Muscle layer of colon (tissue), 2 donors: ENCODE results near the gene ZNF710.

ENCODE experiments used
- H3K27ac ChIP-seq: one replicate; pipeline ENCODE4 v1.7.0; 2013; ENCODE audit warnings: low read depth, mild to moderate bottlenecking, low read length, moderate library complexity
- H3K27me3 ChIP-seq, 2 donors: one replicate each; pipeline ENCODE4 v1.7.0; 2013; ENCODE audit warnings: low read length in 2 of 2, mild to moderate bottlenecking in 2 of 2; ENCODE audit not compliant: insufficient read depth in 2 of 2, control insufficient read depth in 1 of 2
- H3K36me3 ChIP-seq: one replicate; pipeline ENCODE4 v1.7.0; 2013; ENCODE audit warnings: mild to moderate bottlenecking, low read length; ENCODE audit not compliant: insufficient read depth
- H3K4me1 ChIP-seq: one replicate; pipeline ENCODE4 v1.7.0; 2013; ENCODE audit warnings: mild to moderate bottlenecking, low read length; ENCODE audit not compliant: insufficient read depth
- H3K4me3 ChIP-seq, 2 donors: one replicate each; pipeline ENCODE4 v1.7.0; 2013; ENCODE audit warnings: low read length in 2 of 2, low read depth in 1 of 2, mild to moderate bottlenecking in 1 of 2, moderate library complexity in 1 of 2
- H3K9ac ChIP-seq: one replicate; pipeline ENCODE4 v1.7.0; 2013; ENCODE audit warnings: low read length
- H3K9me3 ChIP-seq: one replicate; pipeline ENCODE4 v1.7.0; 2013; ENCODE audit warnings: mild to moderate bottlenecking, low read length
- donor health status: abdominal sarcoma.
- donor health status: Adenocarcinoma of cecum.

ZNF710 gene

DNA sequence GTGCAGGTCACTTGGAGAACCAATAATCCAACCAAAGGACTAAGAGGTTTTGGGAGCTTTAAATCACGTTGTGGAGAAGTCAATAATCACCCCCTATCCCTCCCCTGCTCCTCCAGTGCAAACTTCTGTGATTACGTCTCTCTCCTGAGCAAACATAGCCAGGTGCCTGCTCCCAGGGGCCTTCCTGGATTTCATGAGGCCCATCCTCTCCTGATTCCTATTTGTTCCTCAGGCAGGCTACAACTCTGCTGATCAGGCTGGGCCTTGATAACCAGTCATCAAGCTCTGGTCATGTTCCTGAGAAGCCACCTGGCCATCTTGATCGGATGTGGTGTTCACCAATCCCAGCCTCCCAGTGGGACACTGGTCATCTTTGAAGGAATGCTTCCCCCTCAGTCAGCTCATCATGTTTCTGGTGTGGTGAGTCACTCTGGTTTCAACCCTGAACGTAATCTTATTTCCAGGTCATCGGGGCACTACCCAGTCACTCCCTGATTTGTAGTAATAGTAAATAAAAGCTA, 2.9 kb upstream of the ZNF710 start:
- H3K4me1 ChIP-seq, result peaks cover 7% of the 10 kb centered on the region
- no peak overlapping the region for H3K9ac ChIP-seq
- no peaks in the 10 kb centered on the region for H3K27me3 ChIP-seq
- H3K36me3 ChIP-seq, result no peaks in the 10 kb centered on the region
- H3K27ac ChIP-seq, result no peak overlapping the region
- no peak overlapping the region for H3K4me3 ChIP-seq
- H3K9me3 ChIP-seq, result no peaks in the 10 kb centered on the region

DNA sequence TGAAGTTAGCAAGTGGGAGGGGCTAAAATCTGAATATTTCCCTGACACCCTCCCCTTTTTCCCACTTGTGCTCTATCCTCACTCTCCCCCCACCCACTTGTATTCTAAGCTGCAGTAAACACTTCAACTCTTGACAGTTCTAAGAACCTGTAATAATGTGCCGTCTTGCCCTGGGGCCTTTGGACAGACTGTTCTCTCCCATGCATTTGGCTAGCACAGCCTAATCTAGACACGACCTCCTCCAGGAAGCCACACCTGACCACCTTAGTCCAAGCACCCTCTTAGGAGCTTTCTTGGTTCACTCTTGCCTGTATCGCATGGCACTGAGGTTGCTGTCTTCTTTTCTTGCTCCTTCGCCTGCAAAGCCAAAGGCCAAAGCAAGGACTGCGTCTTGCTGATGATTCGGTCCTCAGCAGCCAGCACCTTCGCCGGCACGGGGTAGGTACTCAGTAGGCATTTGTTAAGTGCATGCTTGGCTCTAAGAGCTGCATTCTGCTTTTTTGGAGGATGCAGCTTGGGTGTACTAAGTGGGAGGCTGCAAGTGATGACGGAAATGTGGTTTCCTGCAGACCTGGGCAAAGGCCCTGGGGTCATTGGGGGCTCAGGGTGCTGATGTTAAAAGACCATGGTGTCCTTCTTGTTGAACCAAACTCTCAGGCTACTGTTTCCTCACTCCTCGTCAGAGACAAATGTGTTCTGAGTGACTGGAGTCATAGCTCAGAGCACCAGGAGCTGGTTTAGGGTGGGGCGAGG, 2.0 kb upstream of the ZNF710 start:
- Histone ChIP-seq H3K36me3 (no peaks in the 10 kb centered on the region), H3K9me3 (no peaks in the 10 kb centered on the region), H3K4me3 (no peak overlapping the region), H3K27me3 (no peaks in the 10 kb centered on the region), H3K27ac (no peak overlapping the region), H3K4me1 (peaks cover 16% of the 10 kb centered on the region), H3K9ac (no peak overlapping the region)

GRCh38 chr15:89999676-90000185, 1.4 kb upstream of the ZNF710 start:
- Histone ChIP-seq H3K4me1 (peaks cover 22% of the 10 kb centered on the region), H3K9me3 (no peaks in the 10 kb centered on the region), H3K36me3 (no peaks in the 10 kb centered on the region), H3K27ac (no peak overlapping the region), H3K27me3 (no peaks in the 10 kb centered on the region), H3K9ac (no peak overlapping the region), H3K4me3 (no peak overlapping the region)

DNA sequence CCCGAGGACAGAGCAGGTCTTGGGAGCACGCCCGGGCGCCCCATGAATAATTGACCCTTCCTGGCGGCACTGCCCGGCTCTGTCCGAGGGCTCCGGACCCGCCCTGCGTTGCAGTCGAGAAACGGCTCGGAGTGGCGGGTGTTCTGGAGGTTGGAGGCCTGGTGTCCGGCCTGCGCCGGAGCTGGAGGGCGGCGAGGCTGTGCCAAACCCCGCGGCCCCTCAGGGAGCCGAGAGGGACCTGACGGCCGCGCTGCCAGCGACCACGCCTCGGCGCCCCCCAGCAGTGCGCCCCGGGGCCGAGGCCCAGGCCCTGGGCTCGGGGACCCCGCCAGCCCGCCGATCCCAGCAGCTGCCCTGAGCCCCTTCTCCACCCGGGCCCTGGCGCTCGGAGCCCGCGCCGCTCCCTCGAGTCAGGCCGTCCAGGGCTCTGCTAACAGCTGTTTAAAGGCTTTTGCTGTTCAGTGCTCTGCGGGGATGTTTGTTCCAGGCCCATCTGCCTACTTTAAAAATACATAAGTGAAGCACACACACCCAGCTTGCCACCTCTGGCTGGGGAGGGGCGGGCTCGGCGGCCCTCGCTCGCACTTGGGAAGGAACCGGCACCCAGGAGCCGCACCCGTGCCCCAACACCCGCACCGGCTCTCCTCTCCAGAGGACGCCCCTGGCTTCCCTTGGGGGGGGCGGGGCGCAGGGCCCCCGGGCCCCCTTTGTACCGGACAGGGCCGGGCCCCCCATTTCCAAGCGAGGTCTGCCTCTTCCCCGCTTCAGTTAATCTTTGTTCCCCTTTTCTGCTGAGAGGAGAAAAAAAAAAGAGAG, 730 bp upstream of the ZNF710 start:
- H3K9ac ChIP-seq, result peak overlapping the region; percentile 77
- peak overlapping the region; percentile 89 for H3K27ac ChIP-seq
- H3K4me1 ChIP-seq, result peaks cover 29% of the 10 kb centered on the region
- no peaks in the 10 kb centered on the region for H3K27me3 ChIP-seq
- H3K9me3 ChIP-seq, result no peaks in the 10 kb centered on the region
- H3K4me3 ChIP-seq, result peak overlapping the region; percentile 65 to 75
- no peaks in the 10 kb centered on the region for H3K36me3 ChIP-seq

GRCh38 chr15:90001683-90002427, 731 bp downstream of the ZNF710 start:
- Histone ChIP-seq H3K9ac (no peak overlapping the region), H3K4me3 (peak overlapping the region; percentile 57 to 82), H3K4me1 (peaks cover 43% of the 10 kb centered on the region), H3K27me3 (no peaks in the 10 kb centered on the region), H3K36me3 (no peaks in the 10 kb centered on the region), H3K9me3 (no peaks in the 10 kb centered on the region), H3K27ac (peak overlapping the region; percentile 80)

DNA sequence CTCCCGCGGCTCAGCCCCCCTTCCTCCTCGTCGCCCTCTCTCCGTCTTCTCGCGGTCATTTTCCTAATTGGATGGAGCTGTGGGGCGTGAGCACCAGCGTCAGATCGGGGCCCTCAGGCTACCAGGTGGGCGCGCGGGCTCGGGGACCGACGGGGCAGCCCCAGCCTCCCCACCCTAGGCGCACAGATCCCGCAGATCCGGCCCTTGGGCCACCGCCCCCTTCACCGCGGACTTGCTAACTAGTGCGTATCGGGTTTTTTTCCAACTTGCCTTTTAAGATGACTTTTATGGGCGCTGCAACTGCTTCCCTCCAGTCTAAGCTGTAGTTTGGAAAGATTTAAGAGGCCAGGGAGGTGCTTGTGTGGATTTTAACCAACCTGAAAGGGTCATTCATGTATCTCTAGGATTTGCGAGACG, 1.3 kb downstream of the ZNF710 start:
- H3K9me3 ChIP-seq, result no peaks in the 10 kb centered on the region
- no peak overlapping the region for H3K9ac ChIP-seq
- peaks cover 44% of the 10 kb centered on the region for H3K4me1 ChIP-seq
- H3K4me3 ChIP-seq, result peak overlapping the region; percentile 71 to 82
- H3K36me3 ChIP-seq, result no peaks in the 10 kb centered on the region
- H3K27me3 ChIP-seq, result no peaks in the 10 kb centered on the region
- peak overlapping the region; percentile 86 for H3K27ac ChIP-seq

DNA sequence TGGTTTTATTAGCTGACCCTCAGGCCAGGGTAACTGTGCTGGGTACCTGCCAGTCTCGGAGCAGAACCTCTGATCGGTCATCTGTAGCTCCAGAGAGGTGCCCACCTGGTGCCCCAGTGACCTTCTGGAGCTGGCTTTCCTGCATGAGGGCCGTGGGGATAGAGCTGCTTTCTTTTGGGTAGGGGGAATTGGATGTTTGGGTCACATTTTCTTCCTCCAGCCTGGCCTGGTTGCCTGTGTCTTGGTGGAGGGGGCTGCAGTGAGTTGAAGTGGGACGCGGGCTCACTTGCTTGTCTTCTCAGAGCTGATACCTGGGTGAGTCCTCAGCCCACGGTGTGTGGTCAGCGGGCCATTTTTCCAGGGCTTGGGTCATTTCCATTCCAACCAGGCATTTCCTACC, 2.6 kb downstream of the ZNF710 start:
- no peaks in the 10 kb centered on the region for H3K9me3 ChIP-seq
- no peaks in the 10 kb centered on the region for H3K36me3 ChIP-seq
- H3K27me3 ChIP-seq, result no peaks in the 10 kb centered on the region
- H3K27ac ChIP-seq, result no peak overlapping the region
- no peak overlapping the region for H3K4me3 ChIP-seq
- peaks cover 44% of the 10 kb centered on the region for H3K4me1 ChIP-seq
- no peak overlapping the region for H3K9ac ChIP-seq

DNA sequence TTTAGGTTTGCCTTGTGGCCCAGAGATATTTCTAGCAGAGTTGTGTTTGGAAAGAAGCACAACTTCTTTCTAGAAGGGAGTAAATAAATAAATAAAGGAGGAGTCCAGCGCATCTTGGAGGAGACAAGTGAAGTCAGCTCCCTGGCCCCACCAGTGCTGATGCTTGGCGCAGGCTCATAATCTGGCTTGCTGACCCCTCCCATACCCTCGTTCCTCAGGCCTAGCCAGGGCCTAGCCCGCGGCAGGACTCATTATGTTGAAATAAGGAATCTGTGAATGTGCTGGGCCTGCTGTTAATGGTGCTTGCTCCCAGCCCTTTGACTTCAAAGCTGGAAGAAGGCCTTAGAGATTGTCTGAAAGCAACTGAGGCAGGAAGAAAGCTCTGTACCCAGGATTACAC, 3.1 kb downstream of the ZNF710 start:
- H3K4me3 ChIP-seq, result no peak overlapping the region

DNA sequence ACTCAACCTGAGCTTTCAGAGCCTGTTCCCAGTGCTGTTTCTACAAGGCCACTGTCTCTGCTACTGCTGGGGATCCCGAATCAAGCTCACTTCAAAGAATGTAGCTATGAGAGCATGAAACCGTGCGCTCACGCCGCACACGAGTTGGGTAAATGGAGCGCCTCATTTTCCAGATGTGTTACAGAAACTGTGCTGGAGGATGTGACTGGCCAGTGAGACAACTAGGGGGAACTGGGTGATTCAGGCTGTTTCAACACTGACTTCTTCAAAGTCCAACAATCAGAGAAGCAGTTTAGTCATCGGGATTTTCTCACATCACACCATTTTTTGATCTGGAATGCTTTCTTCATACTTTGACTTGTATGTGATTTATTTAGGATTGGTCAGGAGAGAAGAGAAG, 3.5 kb downstream of the ZNF710 start:
- H3K9ac ChIP-seq, result peak overlapping the region; percentile 9
- H3K36me3 ChIP-seq, result no peaks in the 10 kb centered on the region
- H3K4me3 ChIP-seq, result no peak overlapping the region

More for the DNA sequence above, 3.1 kb downstream of the ZNF710 start:
- H3K9me3 ChIP-seq, result no peaks in the 10 kb centered on the region
- no peaks in the 10 kb centered on the region for H3K36me3 ChIP-seq
- H3K27me3 ChIP-seq, result no peaks in the 10 kb centered on the region
- H3K4me1 ChIP-seq, result peaks cover 44% of the 10 kb centered on the region
- H3K9ac ChIP-seq, result no peak overlapping the region
- H3K27ac ChIP-seq, result no peak overlapping the region

GRCh38 chr15:90006217-90007075, 5.3 kb downstream of the ZNF710 start:
- H3K27ac ChIP-seq, result peak overlapping the region; percentile 24
- H3K27me3 ChIP-seq, result no peaks in the 10 kb centered on the region
- no peaks in the 10 kb centered on the region for H3K36me3 ChIP-seq
- H3K9ac ChIP-seq, result no peak overlapping the region
- H3K9me3 ChIP-seq, result no peaks in the 10 kb centered on the region
- no peak overlapping the region for H3K4me3 ChIP-seq
- H3K4me1 ChIP-seq, result peaks cover 44% of the 10 kb centered on the region

More for the DNA sequence above, 3.5 kb downstream of the ZNF710 start:
- Histone ChIP-seq H3K27ac (no peak overlapping the region), H3K9me3 (no peaks in the 10 kb centered on the region), H3K4me1 (peaks cover 44% of the 10 kb centered on the region), H3K27me3 (no peaks in the 10 kb centered on the region)
